ENCODE data around the gene KCNIP3.

Gene KCNIP3

GRCh38 chr2:95344215-95344583, 47.1 kb downstream of the KCNIP3 start:
- Histone ChIP-seq H3K9me3 (ENCODE audit: control insufficient read depth, low read length) (no peaks in the 10 kb centered on the region), H3K4me1 (ENCODE audit: control insufficient read depth, insufficient read depth, low read depth, low read length) (peaks cover 34% of the 10 kb centered on the region), H3K79me1 (replicated peaks; ENCODE audit: low read length, poor library complexity, severe bottlenecking) (peaks cover 4% of the 10 kb centered on the region), H3K36me3 (ENCODE audit: control insufficient read depth in 1 of 2, insufficient read depth in 2 of 2, low read depth in 1 of 2, low read length in 2 of 2) (no peaks in the 10 kb centered on the region), H3K4me2 (ENCODE audit: low read length, poor library complexity, severe bottlenecking) (no peak overlapping the region), H4K8ac (ENCODE audit: low read length) (no peak overlapping the region), H4K91ac (ENCODE audit: low read length) (no peak overlapping the region), H3K4ac (ENCODE audit: low read depth in 1 of 2, low read length in 2 of 2) (no peak overlapping the region), H3K14ac (ENCODE audit: low read length in 2 of 2) (no peak overlapping the region), H2BK120ac (ENCODE audit: low read depth, low read length) (no peak overlapping the region), H2BK15ac (ENCODE audit: low read depth, poor library complexity, severe bottlenecking) (no peak overlapping the region), H3K4me3 (ENCODE audit: insufficient read depth in 1 of 2, low read depth in 1 of 2, low read length in 2 of 2) (no peak overlapping the region), H3K18ac (ENCODE audit: low read depth in 1 of 2, low read length in 2 of 2) (no peak overlapping the region), H3K27ac (ENCODE audit: low read length, poor library complexity, severe bottlenecking) (no peak overlapping the region), H3K27me3 (ENCODE audit: control insufficient read depth in 1 of 2, insufficient read depth in 1 of 2, low read length in 2 of 2) (peaks cover 10 to 61% of the 10 kb centered on the region in 2 experiments), H2BK5ac (ENCODE audit: low read depth, low read length, poor library complexity, severe bottlenecking) (no peak overlapping the region), H2BK12ac (ENCODE audit: low read length in 2 of 2) (no peak overlapping the region), H2AK5ac (ENCODE audit: low read length, severe bottlenecking) (peak overlapping the region; percentile 7), H3K23ac (ENCODE audit: low read length in 2 of 2) (no peak overlapping the region), H2AFZ (ENCODE audit: low read depth, low read length) (no peak overlapping the region), H3K9ac (ENCODE audit: low read length) (no peak overlapping the region)
- WGBS = 71% methylated on average over 12 of the region's 12 CpGs
- DNase-seq = no peak

- no peak overlapping the region for H2BK15ac ChIP-seq (ENCODE audit: low read depth, poor library complexity, severe bottlenecking)
- peaks cover 4% of the 10 kb centered on the region for H3K79me1 ChIP-seq (replicated peaks; ENCODE audit: low read length, poor library complexity, severe bottlenecking)
- no peak overlapping the region for H2BK120ac ChIP-seq (ENCODE audit: low read depth, low read length)
- no peak overlapping the region for H3K18ac ChIP-seq (ENCODE audit: low read depth in 1 of 2, low read length in 2 of 2)
- peaks cover 35% of the 10 kb centered on the region for H3K4me1 ChIP-seq (ENCODE audit: control insufficient read depth, insufficient read depth, low read depth, low read length)
- no peak overlapping the region for H3K4me2 ChIP-seq (ENCODE audit: low read length, poor library complexity, severe bottlenecking)
- no peaks in the 10 kb centered on the region for H3K36me3 ChIP-seq (ENCODE audit: control insufficient read depth in 1 of 2, insufficient read depth in 2 of 2, low read depth in 1 of 2, low read length in 2 of 2)
- H3K9ac ChIP-seq (ENCODE audit: low read length) = no peak overlapping the region
- no peak overlapping the region for H3K14ac ChIP-seq (ENCODE audit: low read length in 2 of 2)
- DNase-seq = no peak
- H3K27me3 ChIP-seq (ENCODE audit: control insufficient read depth in 1 of 2, insufficient read depth in 1 of 2, low read length in 2 of 2) = peaks cover 10 to 65% of the 10 kb centered on the region in 2 experiments
- no peak overlapping the region for H3K27ac ChIP-seq (ENCODE audit: low read length, poor library complexity, severe bottlenecking)
- H2BK12ac ChIP-seq (ENCODE audit: low read length in 2 of 2) = no peak overlapping the region
- H3K9me3 ChIP-seq (ENCODE audit: control insufficient read depth, low read length) = no peaks in the 10 kb centered on the region
- no peak overlapping the region for H2BK5ac ChIP-seq (ENCODE audit: low read depth, low read length, poor library complexity, severe bottlenecking)
- peak overlapping the region; percentile 7 for H2AK5ac ChIP-seq (ENCODE audit: low read length, severe bottlenecking)
- H4K8ac ChIP-seq (ENCODE audit: low read length) = no peak overlapping the region
- 75% methylated on average over 3 of the region's 4 CpGs for WGBS
- no peak overlapping the region for H2AFZ ChIP-seq (ENCODE audit: low read depth, low read length)
- no peak overlapping the region for H3K4ac ChIP-seq (ENCODE audit: low read depth in 1 of 2, low read length in 2 of 2)
- no peak overlapping the region for H3K23ac ChIP-seq (ENCODE audit: low read length in 2 of 2)
- H4K91ac ChIP-seq (ENCODE audit: low read length) = no peak overlapping the region
- peak overlapping the region in 1 of 2 experiments; percentile 87 for H3K4me3 ChIP-seq (ENCODE audit: insufficient read depth in 1 of 2, low read depth in 1 of 2, low read length in 2 of 2)
Measured at GRCh38 chr2:95344656-95345055, 47.5 kb downstream of the KCNIP3 start.

GRCh38 chr2:95345081-95345562, 48.0 kb downstream of the KCNIP3 start:
- peaks cover 5% of the 10 kb centered on the region for H3K79me1 ChIP-seq (replicated peaks; ENCODE audit: low read length, poor library complexity, severe bottlenecking)
- no peak for DNase-seq
- no peak overlapping the region for H2BK15ac ChIP-seq (ENCODE audit: low read depth, poor library complexity, severe bottlenecking)
- H3K4ac ChIP-seq (ENCODE audit: low read depth in 1 of 2, low read length in 2 of 2) = no peak overlapping the region
- 44% methylated on average over 24 of the region's 24 CpGs for WGBS
- peak overlapping the region; percentile 60 for H3K9ac ChIP-seq (ENCODE audit: low read length)
- no peak overlapping the region for H2AFZ ChIP-seq (ENCODE audit: low read depth, low read length)
- H3K27me3 ChIP-seq (ENCODE audit: control insufficient read depth in 1 of 2, insufficient read depth in 1 of 2, low read length in 2 of 2) = peaks cover 10 to 68% of the 10 kb centered on the region in 2 experiments
- H3K18ac ChIP-seq (ENCODE audit: low read depth in 1 of 2, low read length in 2 of 2) = no peak overlapping the region
- no peak overlapping the region for H3K14ac ChIP-seq (ENCODE audit: low read length in 2 of 2)
- H2BK120ac ChIP-seq (ENCODE audit: low read depth, low read length) = no peak overlapping the region
- peak overlapping the region; percentile 24 for H2AK5ac ChIP-seq (ENCODE audit: low read length, severe bottlenecking)
- H4K91ac ChIP-seq (ENCODE audit: low read length) = no peak overlapping the region
- peak overlapping the region; percentile 38 for H2BK5ac ChIP-seq (ENCODE audit: low read depth, low read length, poor library complexity, severe bottlenecking)
- H3K4me2 ChIP-seq (ENCODE audit: low read length, poor library complexity, severe bottlenecking) = peak overlapping the region; percentile 93
- H3K36me3 ChIP-seq (ENCODE audit: control insufficient read depth in 1 of 2, insufficient read depth in 2 of 2, low read depth in 1 of 2, low read length in 2 of 2) = no peaks in the 10 kb centered on the region
- H3K27ac ChIP-seq (ENCODE audit: low read length, poor library complexity, severe bottlenecking) = peak overlapping the region; percentile 62
- no peak overlapping the region for H2BK12ac ChIP-seq (ENCODE audit: low read length in 2 of 2)
- H3K4me3 ChIP-seq (ENCODE audit: insufficient read depth in 1 of 2, low read depth in 1 of 2, low read length in 2 of 2) = peak overlapping the region; percentile 68 to 87
- no peak overlapping the region for H4K8ac ChIP-seq (ENCODE audit: low read length)
- H3K4me1 ChIP-seq (ENCODE audit: control insufficient read depth, insufficient read depth, low read depth, low read length) = peaks cover 38% of the 10 kb centered on the region
- H3K9me3 ChIP-seq (ENCODE audit: control insufficient read depth, low read length) = no peaks in the 10 kb centered on the region
- peak overlapping the region in 1 of 2 experiments; percentile 62 for H3K23ac ChIP-seq (ENCODE audit: low read length in 2 of 2)

- H3K9ac ChIP-seq (ENCODE audit: low read length) = peak overlapping the region; percentile 80
- H2BK5ac ChIP-seq (ENCODE audit: low read depth, low read length, poor library complexity, severe bottlenecking) = peak overlapping the region; percentile 38
- DNase-seq = peak; percentile 65
- no peak overlapping the region for H3K18ac ChIP-seq (ENCODE audit: low read depth in 1 of 2, low read length in 2 of 2)
- peaks cover 0 to 3% of the 10 kb centered on the region in 2 experiments for H3K36me3 ChIP-seq (ENCODE audit: control insufficient read depth in 1 of 2, insufficient read depth in 2 of 2, low read depth in 1 of 2, low read length in 2 of 2)
- 2% methylated on average over 62 of the region's 65 CpGs for WGBS
- peak overlapping the region in 1 of 2 experiments; percentile 62 for H3K23ac ChIP-seq (ENCODE audit: low read length in 2 of 2)
- no peak overlapping the region for H4K91ac ChIP-seq (ENCODE audit: low read length)
- no peak overlapping the region for H3K4ac ChIP-seq (ENCODE audit: low read depth in 1 of 2, low read length in 2 of 2)
- H2BK120ac ChIP-seq (ENCODE audit: low read depth, low read length) = no peak overlapping the region
- H3K9me3 ChIP-seq (ENCODE audit: control insufficient read depth, low read length) = no peaks in the 10 kb centered on the region
- H3K4me2 ChIP-seq (ENCODE audit: low read length, poor library complexity, severe bottlenecking) = peak overlapping the region; percentile 93
- peaks cover 8% of the 10 kb centered on the region for H3K79me1 ChIP-seq (replicated peaks; ENCODE audit: low read length, poor library complexity, severe bottlenecking)
- H4K8ac ChIP-seq (ENCODE audit: low read length) = no peak overlapping the region
- peaks cover 38% of the 10 kb centered on the region for H3K4me1 ChIP-seq (ENCODE audit: control insufficient read depth, insufficient read depth, low read depth, low read length)
- no peak overlapping the region for H3K14ac ChIP-seq (ENCODE audit: low read length in 2 of 2)
- peak overlapping the region; percentile 68 to 87 for H3K4me3 ChIP-seq (ENCODE audit: insufficient read depth in 1 of 2, low read depth in 1 of 2, low read length in 2 of 2)
- H3K27me3 ChIP-seq (ENCODE audit: control insufficient read depth in 1 of 2, insufficient read depth in 1 of 2, low read length in 2 of 2) = peaks cover 10 to 64% of the 10 kb centered on the region in 2 experiments
- H2AFZ ChIP-seq (ENCODE audit: low read depth, low read length) = peak overlapping the region; percentile 77
- H3K27ac ChIP-seq (ENCODE audit: low read length, poor library complexity, severe bottlenecking) = peak overlapping the region; percentile 64
- H2BK12ac ChIP-seq (ENCODE audit: low read length in 2 of 2) = no peak overlapping the region
- H2BK15ac ChIP-seq (ENCODE audit: low read depth, poor library complexity, severe bottlenecking) = no peak overlapping the region
- H2AK5ac ChIP-seq (ENCODE audit: low read length, severe bottlenecking) = no peak overlapping the region
Measured at GRCh38 chr2:95345563-95346230, 48.5 kb downstream of the KCNIP3 start.
